B cell (primary cell): ENCODE data around the gene NFATC2. TPM values are rescaled to one million over a fixed set of nuclear protein-coding genes. Genes with fewer than 3 reads are reported as not detected.

Experiments used
- ATAC-seq: fragments of 200-7000 bp; cut with Tn5 transposase; one replicate; pipeline ENCODE4 v1.10.0; 2021; ENCODE audit warnings: low read depth, mild to moderate bottlenecking, moderate number of reproducible peaks, moderate library complexity
- CTCF ChIA-PET: fragments of 350-600 bp; sonication (Branson Sonifier 250); formaldehyde crosslinking; loops from one replicate; lab custom pipeline; 2021; ENCODE audit warnings: antibody characterized with exemption, inconsistent platforms; lab: Charles Lee
- POLR2A ChIA-PET: fragments of 350-600 bp; sonication (Branson Sonifier 250); formaldehyde crosslinking; loops from one replicate; lab custom pipeline; 2021; ENCODE audit warnings: antibody characterized with exemption; lab: Charles Lee
- DNase-seq: peaks from one replicate; pipeline ENCODE4 v3.0.0; 2013
- H2AFZ ChIP-seq: 2 replicates; pipeline ENCODE4 v1.6.1; 2012; ENCODE audit warnings: mild to moderate bottlenecking, low read depth, low read length; ENCODE audit not compliant: insufficient read depth, poor library complexity, severe bottlenecking
- H3K27ac ChIP-seq, 2 donors: 1 replicate in 1 of 2; 2 replicates in 1 of 2; pipeline ENCODE4 v1.5.1; 2012 to 2013; ENCODE audit warnings: low read length in 2 of 2, mild to moderate bottlenecking in 2 of 2, moderate library complexity in 1 of 2
- H3K27me3 ChIP-seq, 4 experiments: fragments of 200-600 bp in 1 of 4; sonication (generic) in 1 of 4; replicated peaks in 1 of 4; 1 replicate in 2 of 4; 2 replicates in 2 of 4; pipeline versions ENCODE4 v1.6.1 to v1.7.0; 2013 to 2016; ENCODE audit warnings: low read length in 3 of 4, mild to moderate bottlenecking in 2 of 4, mixed read lengths in 1 of 4, moderate library complexity in 1 of 4; ENCODE audit not compliant: insufficient read depth in 4 of 4, control insufficient read depth in 3 of 4; ENCODE audit errors: control extremely low read depth in 1 of 4
- H3K36me3 ChIP-seq, 2 experiments: replicated peaks in 1 of 2; 1 replicate in 1 of 2; 2 replicates in 1 of 2; pipeline versions ENCODE4 v1.6.1 to v1.7.1; 2013; ENCODE audit warnings: low read length in 1 of 2; ENCODE audit not compliant: insufficient read depth in 2 of 2, control insufficient read depth in 1 of 2; ENCODE audit errors: control extremely low read depth in 1 of 2, extremely low read depth in 1 of 2
- H3K4me1 ChIP-seq, 2 donors: fragments of 200-600 bp in 1 of 2; sonication (generic) in 1 of 2; 1 replicate in 1 of 2; 2 replicates in 1 of 2; pipeline versions ENCODE4 v1.5.1 to v1.6.1; 2013 to 2017; ENCODE audit warnings: low read length in 2 of 2; ENCODE audit not compliant: control insufficient read depth in 2 of 2, insufficient read depth in 2 of 2
- H3K4me2 ChIP-seq: replicated peaks from 2 replicates; pipeline ENCODE3; 2012; ENCODE audit warnings: mild to moderate bottlenecking, low read depth, low read length; ENCODE audit not compliant: poor library complexity, severe bottlenecking
- H3K4me3 ChIP-seq, 5 experiments: fragments of 200-600 bp in 1 of 5; sonication (generic) in 1 of 5; 1 replicate in 3 of 5; 2 replicates in 2 of 5; pipeline versions ENCODE4 v1.5.1 to v1.7.0; 2011 to 2016; ENCODE audit warnings: low read length in 4 of 5, mild to moderate bottlenecking in 4 of 5, low read depth in 2 of 5, control low read depth in 1 of 5, moderate library complexity in 1 of 5; ENCODE audit not compliant: insufficient read depth in 1 of 5; ENCODE audit errors: control extremely low read depth in 1 of 5, extremely low read depth in 1 of 5
- H3K79me2 ChIP-seq: fragments of 200-600 bp; sonication (generic); one replicate; pipeline ENCODE4 v1.6.0; 2016; ENCODE audit warnings: low read length; ENCODE audit not compliant: control insufficient read depth, insufficient read depth
- H3K9ac ChIP-seq: fragments of 200-600 bp; sonication (generic); 2 replicates; pipeline ENCODE4 v1.6.1; 2017; ENCODE audit warnings: mild to moderate bottlenecking, low read length, moderate library complexity
- H3K9me3 ChIP-seq, 3 donors: one replicate each; pipeline versions ENCODE4 v1.6.1 to v1.7.1; 2013; ENCODE audit warnings: low read length in 2 of 3; ENCODE audit not compliant: control insufficient read depth in 2 of 3, insufficient read depth in 1 of 3; ENCODE audit errors: control extremely low read depth in 1 of 3
- H4K20me1 ChIP-seq: 2 replicates; pipeline ENCODE4 v1.6.0; 2012; ENCODE audit warnings: mild to moderate bottlenecking, low read length; ENCODE audit not compliant: insufficient read depth, control insufficient read depth, poor library complexity, severe bottlenecking
- H3K27ac Mint-ChIP-seq: one replicate; pipeline ENCODE4 v1.8.0; 2021; ENCODE audit warnings: mixed read lengths
- H3K27me3 Mint-ChIP-seq: one replicate; pipeline ENCODE4 v1.8.0; 2021; ENCODE audit warnings: mixed read lengths
- H3K4me1 Mint-ChIP-seq: one replicate; pipeline ENCODE4 v1.8.0; 2021; ENCODE audit warnings: mixed read lengths
- H3K4me3 Mint-ChIP-seq: one replicate; pipeline ENCODE4 v1.8.0; 2021; ENCODE audit warnings: mixed read lengths
- H3K9me3 Mint-ChIP-seq: one replicate; pipeline ENCODE4 v1.8.0; 2022; ENCODE audit warnings: mixed read lengths; ENCODE audit not compliant: insufficient read depth
- CTCF ChIP-seq: fragments of 200-600 bp; IDR thresholded peaks from one replicate; pipeline ENCODE4 v1.8.0; 2022; ENCODE audit warnings: antibody characterized with exemption, mild to moderate bottlenecking
- EZH2 ChIP-seq: IDR thresholded peaks from 2 replicates; pipeline ENCODE4 v1.6.1; 2012; ENCODE audit warnings: borderline replicate concordance, low read depth, mild to moderate bottlenecking, moderate library complexity, low read length; ENCODE audit not compliant: insufficient read depth, poor library complexity, severe bottlenecking
- WGBS: methylation state at CpG from one replicate; pipeline ENCODE4 v1.1.5; 2013; ENCODE audit warnings: missing lambda C conversion rate; ENCODE audit not compliant: insufficient coverage; 5-methylcytosine and 5-hydroxymethylcytosine counted together
- intact Hi-C: fragments of 100-400 bp; cut with micrococcal nuclease; formaldehyde crosslinking; loops from one replicate; pipeline ENCODE4 v1.10.0; 2022
- polyA plus RNA-seq: library from polyadenylated mRNA; depleted of rRNA; stranded (reverse); fragments of >200 nt; gene quantifications from 2 replicates; pipeline ENCODE4 v1.2.3, GENCODE V29; 2012
- total RNA-seq, 2 donors: library from RNA; stranded (reverse); fragments of 120-200 nt in 1 of 2; gene quantifications; 1 replicate in 1 of 2; 2 replicates in 1 of 2; pipeline versions ENCODE4 v1.2.3 to v1.2.4, GENCODE V29; 2013 to 2022

NFATC2 gene
- total and polyA plus RNA-seq, 2 donors (not counting 1 experiment from before 2014, with no cell fraction given), result 10.1 to 38.0 TPM

- H3K9me3 Mint-ChIP-seq, result no peaks in the 10 kb centered on the region
- H3K9ac ChIP-seq, result no peak overlapping the region
- ATAC-seq (no peak), DNase-seq (no peak)
- H3K4me1 ChIP-seq, result peaks cover 88 to 95% of the 10 kb centered on the region in 2 donors
- H2AFZ ChIP-seq, result no peak overlapping the region
- no peaks in the 10 kb centered on the region for H3K27me3 Mint-ChIP-seq
- ChIA-PET POLR2A (no interaction called here), CTCF (interaction anchor here (1.0 kb wide), 1 partner anchor 13 kb away, joined by 3 read pairs; no protein-coding TSS in a partner anchor)
- peaks cover 0 to 9% (median 0%) of the 10 kb centered on the region in 3 donors for H3K9me3 ChIP-seq
- peak overlapping the region; percentile 29 for H3K4me3 Mint-ChIP-seq
- peak overlapping the region; percentile 83 for H3K4me2 ChIP-seq
- H3K27ac ChIP-seq, result peak overlapping the region; percentile 46 to 65
- 61% methylated on average over 3 of the region's 4 CpGs for WGBS
- TF ChIP-seq CTCF (no peak), EZH2 (no peak)
- H3K36me3 ChIP-seq, result peaks cover 0 to 38% of the 10 kb centered on the region in 2 experiments
- peaks cover 28% of the 10 kb centered on the region for H4K20me1 ChIP-seq
- no peak overlapping the region for H3K4me3 ChIP-seq
- H3K27ac Mint-ChIP-seq, result peak overlapping the region; percentile 79
- intact Hi-C loops, result loop anchor here (2.0 to 10.0 kb wide), 2 partner anchors 14 to 100 kb away; no protein-coding TSS in a partner anchor
- peaks cover 88% of the 10 kb centered on the region for H3K4me1 Mint-ChIP-seq
- H3K27me3 ChIP-seq, result no peaks in the 10 kb centered on the region
- peaks cover 76% of the 10 kb centered on the region for H3K79me2 ChIP-seq
Observed at GRCh38 chr20:51495291-51495690, 47.2 kb downstream of the NFATC2 start.
